IMR-90 (cell line): Measurements from ENCODE around the gene RPTOR. TPM values are rescaled to one million over a fixed set of nuclear protein-coding genes. Genes with fewer than 3 reads are reported as not detected.

Experiments
- ATAC-seq: fragments of 200-7000 bp; cut with Tn5 transposase; 2 replicates; pipeline ENCODE4 v1.9.1; 2020; ENCODE audit warnings: low read depth, mild to moderate bottlenecking, moderate library complexity
- BruUV-seq: library from RNA; stranded (reverse); fragments of 400-500 nt; replicated peaks from 2 replicates; lab custom pipeline; 2021; lab: Mats Ljungman, UMichigan
- CTCF ChIA-PET: fragments of 300-600 bp; formaldehyde crosslinking; extraction: SDS; loops from one replicate; lab custom pipeline; 2021; ENCODE audit warnings: antibody characterized with exemption; lab: Yijun Ruan, JAX
- POLR2A ChIA-PET: fragments of 300-600 bp; sonication (Branson Sonifier 250); formaldehyde crosslinking; loops from one replicate; lab custom pipeline; 2022; ENCODE audit warnings: antibody characterized with exemption; ENCODE audit not compliant: unreplicated experiment; lab: Charles Lee
- DNase-seq: peaks from one replicate; pipeline ENCODE4 v3.0.0; 2013
- H2AFZ ChIP-seq: replicated peaks from 2 replicates; pipeline ENCODE3; 2013; ENCODE audit warnings: low read length, mild to moderate bottlenecking; ENCODE audit not compliant: poor library complexity
- H2AK5ac ChIP-seq: 2 replicates; pipeline ENCODE4 v1.6.1; 2013; ENCODE audit warnings: low read depth, low read length, inconsistent platforms
- H2AK9ac ChIP-seq: replicated peaks from 2 replicates; pipeline ENCODE3; 2013; ENCODE audit warnings: mild to moderate bottlenecking, low read depth, low read length, moderate library complexity; ENCODE audit not compliant: poor library complexity
- H2BK120ac ChIP-seq: 2 replicates; pipeline ENCODE4 v1.6.1; 2013; ENCODE audit warnings: low read depth, low read length, inconsistent platforms
- H2BK15ac ChIP-seq: 3 replicates; pipeline ENCODE4 v1.6.1; 2013; ENCODE audit warnings: low read depth, low read length, inconsistent platforms
- H2BK20ac ChIP-seq: 2 replicates; pipeline ENCODE4 v1.6.1; 2013; ENCODE audit warnings: low read depth, mild to moderate bottlenecking, inconsistent platforms, low read length, moderate library complexity
- H2BK5ac ChIP-seq: 2 replicates; pipeline ENCODE4 v1.6.1; 2013; ENCODE audit warnings: mild to moderate bottlenecking, low read depth, low read length, inconsistent platforms; ENCODE audit not compliant: poor library complexity, severe bottlenecking
- H3K14ac ChIP-seq: replicated peaks from 2 replicates; pipeline ENCODE4 v1.6.1; 2013; ENCODE audit warnings: low read depth, low read length, inconsistent platforms
- H3K18ac ChIP-seq: 2 replicates; pipeline ENCODE4 v1.6.1; 2013; ENCODE audit warnings: low read depth, low read length, control low read depth
- H3K23ac ChIP-seq: 2 replicates; pipeline ENCODE4 v1.6.1; 2013; ENCODE audit warnings: low read depth, low read length, inconsistent platforms
- H3K27ac ChIP-seq: 2 replicates; pipeline ENCODE4 v1.5.1; 2013; ENCODE audit warnings: mild to moderate bottlenecking, control low read depth, low read length; ENCODE audit not compliant: insufficient read depth
- H3K27me3 ChIP-seq: 2 replicates; pipeline ENCODE4 v1.6.1; 2013; ENCODE audit warnings: low read length; ENCODE audit not compliant: control insufficient read depth, insufficient read depth
- H3K36me3 ChIP-seq: 2 replicates; pipeline ENCODE4 v1.6.1; 2013; ENCODE audit warnings: low read length, mixed read lengths; ENCODE audit not compliant: control insufficient read depth, insufficient read depth
- H3K4ac ChIP-seq: 2 replicates; pipeline ENCODE4 v1.6.1; 2013; ENCODE audit warnings: low read depth, low read length, inconsistent platforms
- H3K4me1 ChIP-seq: 2 replicates; pipeline ENCODE4 v1.6.1; 2013; ENCODE audit warnings: low read length, mixed read lengths; ENCODE audit not compliant: control insufficient read depth, insufficient read depth
- H3K4me2 ChIP-seq: 2 replicates; pipeline ENCODE4 v1.6.1; 2013; ENCODE audit warnings: low read depth, mild to moderate bottlenecking, control low read depth, low read length, moderate library complexity
- H3K4me3 ChIP-seq: 2 replicates; pipeline ENCODE4 v1.5.1; 2013; ENCODE audit warnings: low read depth, mild to moderate bottlenecking, control low read depth, low read length, moderate library complexity; ENCODE audit not compliant: insufficient read depth
- H3K56ac ChIP-seq: 2 replicates; pipeline ENCODE4 v1.6.1; 2013; ENCODE audit warnings: low read length, inconsistent platforms; ENCODE audit not compliant: insufficient read depth; ENCODE audit errors: extremely low read depth
- H3K79me1 ChIP-seq, 2 experiments: 2 replicates each; pipeline ENCODE4 v1.6.1; 2013; ENCODE audit warnings: low read length in 2 of 2, inconsistent platforms in 1 of 2, low read depth in 1 of 2
- H3K9ac ChIP-seq: 2 replicates; pipeline ENCODE4 v1.6.1; 2013; ENCODE audit warnings: low read depth, low read length, control low read depth
- H3K9me1 ChIP-seq: 2 replicates; pipeline ENCODE4 v1.6.1; 2013; ENCODE audit warnings: low read length, inconsistent platforms; ENCODE audit not compliant: insufficient read depth
- H3K9me3 ChIP-seq: 2 replicates; pipeline ENCODE4 v1.6.1; 2013; ENCODE audit warnings: low read length; ENCODE audit not compliant: control insufficient read depth, insufficient read depth
- H4K20me1 ChIP-seq: 2 replicates; pipeline ENCODE4 v1.6.1; 2013; ENCODE audit warnings: low read length, inconsistent platforms; ENCODE audit not compliant: insufficient read depth
- H4K5ac ChIP-seq: 2 replicates; pipeline ENCODE4 v1.6.1; 2013; ENCODE audit warnings: mild to moderate bottlenecking, low read depth, low read length, control low read depth
- H4K8ac ChIP-seq, 2 experiments: 2 replicates each; pipeline ENCODE4 v1.6.1; 2013; ENCODE audit warnings: low read depth in 2 of 2, low read length in 2 of 2, control low read depth in 1 of 2, inconsistent platforms in 1 of 2
- H4K91ac ChIP-seq: 2 replicates; pipeline ENCODE4 v1.6.1; 2013; ENCODE audit warnings: low read depth, low read length, inconsistent platforms; ENCODE audit not compliant: insufficient read depth
- BHLHE40 ChIP-seq: fragments of 150-350 bp; IDR thresholded peaks from 2 replicates; pipeline ENCODE4 v1.6.1; 2016; ENCODE audit warnings: mild to moderate bottlenecking, low read depth, low read length
- CEBPB ChIP-seq: IDR thresholded peaks from 2 replicates; pipeline ENCODE4 v1.6.1; 2012; ENCODE audit warnings: low read depth, low read length, improper control_type of control experiment
- MAZ ChIP-seq: IDR thresholded peaks from 2 replicates; pipeline ENCODE4 v1.6.1; 2012; ENCODE audit warnings: low read depth, mild to moderate bottlenecking, low read length, improper control_type of control experiment, moderate library complexity, borderline replicate concordance
- MXI1 ChIP-seq: IDR thresholded peaks from 2 replicates; pipeline ENCODE4 v1.6.1; 2012; ENCODE audit warnings: low read depth, mild to moderate bottlenecking, low read length, moderate library complexity, borderline replicate concordance
- NFE2L2 ChIP-seq: fragments of 150-350 bp; IDR thresholded peaks from 2 replicates; pipeline ENCODE4 v1.6.1; 2016; ENCODE audit warnings: low read depth, mild to moderate bottlenecking, low read length
- POLR2A ChIP-seq: IDR thresholded peaks from 2 replicates; pipeline ENCODE4 v1.6.1; 2012; ENCODE audit warnings: mild to moderate bottlenecking, low read depth, low read length
- RAD21 ChIP-seq: IDR thresholded peaks from 2 replicates; pipeline ENCODE4 v1.6.1; 2012; ENCODE audit warnings: low read length, improper control_type of control experiment
- RFX5 ChIP-seq: IDR thresholded peaks from 2 replicates; pipeline ENCODE4 v1.8.0; 2012; ENCODE audit warnings: low read depth, mild to moderate bottlenecking, low read length, moderate library complexity
- WGBS, 2 experiments: methylation state at CpG; one replicate each; pipeline versions ENCODE4 v1.1.5 to v1.1.7; 2013; ENCODE audit warnings: missing lambda C conversion rate in 2 of 2; ENCODE audit not compliant: insufficient read length in 1 of 2; ENCODE audit errors: extremely low coverage in 2 of 2; 5-methylcytosine and 5-hydroxymethylcytosine counted together
- dilution Hi-C: fragments of 300-500 bp; cut with HindIII; formaldehyde crosslinking; loops from one replicate; pipeline ENCODE4 v1.14.3; 2018; ENCODE audit warnings: low sequenced_read_pairs; ENCODE audit not compliant: unreplicated experiment
- in situ Hi-C: fragments of 300-500 bp; cut with MboI; formaldehyde crosslinking; loops from 3 replicates; pipeline ENCODE4 v1.14.3; 2019; ENCODE audit warnings: low sequenced_read_pairs, inconsistent platforms, mixed read lengths
- intact Hi-C: fragments of 100-400 bp; cut with micrococcal nuclease; formaldehyde crosslinking; loops from 2 replicates; pipeline ENCODE4 v1.10.0; 2022
- polyA plus RNA-seq, 3 experiments: library from polyadenylated mRNA; depleted of rRNA; stranded (reverse); fragments of >200 nt; gene quantifications; 2 replicates each; pipeline ENCODE4 v1.2.3, GENCODE V29; 2012; ENCODE audit warnings: low replicate concordance in 1 of 3
- total RNA-seq: library from RNA; depleted of rRNA; stranded (reverse); fragments of >200 nt; gene quantifications from 2 replicates; pipeline ENCODE4 v1.2.3, GENCODE V29; 2012
- TF ChIP-seq, protein P1 (sequence below): conservative IDR thresholded peaks from 2 replicates; pipeline ENCODE4 v1.5.1; 2012; ENCODE audit warnings: mild to moderate bottlenecking, low read depth, low read length, improper control_type of control experiment
- TF ChIP-seq, protein P2 (sequence below): fragments of 150-350 bp; IDR thresholded peaks from 2 replicates; pipeline ENCODE4 v1.6.1; 2017; ENCODE audit warnings: mild to moderate bottlenecking, antibody characterized with exemption, low read length, low read depth
- TF ChIP-seq, protein P3 (sequence below): fragments of 150-350 bp; IDR thresholded peaks from 2 replicates; pipeline ENCODE4 v1.6.1; 2016; ENCODE audit warnings: low read depth, mild to moderate bottlenecking, low read length, moderate library complexity, borderline replicate concordance

Gene RPTOR
- total and polyA plus RNA-seq, 2 of the 4 experiments (the other 2 are of a cell fraction) = 10.8 to 14.7 TPM

DNA sequence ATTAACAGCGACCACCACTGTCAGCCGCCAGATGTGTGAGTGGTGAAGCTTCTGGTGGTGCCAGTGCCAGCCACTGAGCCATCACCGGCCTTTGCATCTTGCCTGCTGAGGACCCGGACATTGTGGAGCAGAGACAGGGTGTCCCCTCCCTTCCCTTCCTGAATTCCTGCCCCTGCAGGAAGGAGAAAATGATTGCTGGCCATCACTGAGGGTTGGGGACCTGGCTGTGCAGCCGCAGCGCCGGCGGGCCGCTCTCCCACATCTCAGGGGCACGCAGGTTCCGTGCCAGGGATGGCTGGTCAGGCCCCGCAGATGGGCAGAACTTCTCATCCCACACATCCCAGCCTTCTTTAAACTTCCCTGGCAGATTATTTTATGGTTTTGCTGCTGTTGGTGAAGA is 56.5 kb downstream of the RPTOR start (continued):
- TF ChIP-seq, protein P1, sequence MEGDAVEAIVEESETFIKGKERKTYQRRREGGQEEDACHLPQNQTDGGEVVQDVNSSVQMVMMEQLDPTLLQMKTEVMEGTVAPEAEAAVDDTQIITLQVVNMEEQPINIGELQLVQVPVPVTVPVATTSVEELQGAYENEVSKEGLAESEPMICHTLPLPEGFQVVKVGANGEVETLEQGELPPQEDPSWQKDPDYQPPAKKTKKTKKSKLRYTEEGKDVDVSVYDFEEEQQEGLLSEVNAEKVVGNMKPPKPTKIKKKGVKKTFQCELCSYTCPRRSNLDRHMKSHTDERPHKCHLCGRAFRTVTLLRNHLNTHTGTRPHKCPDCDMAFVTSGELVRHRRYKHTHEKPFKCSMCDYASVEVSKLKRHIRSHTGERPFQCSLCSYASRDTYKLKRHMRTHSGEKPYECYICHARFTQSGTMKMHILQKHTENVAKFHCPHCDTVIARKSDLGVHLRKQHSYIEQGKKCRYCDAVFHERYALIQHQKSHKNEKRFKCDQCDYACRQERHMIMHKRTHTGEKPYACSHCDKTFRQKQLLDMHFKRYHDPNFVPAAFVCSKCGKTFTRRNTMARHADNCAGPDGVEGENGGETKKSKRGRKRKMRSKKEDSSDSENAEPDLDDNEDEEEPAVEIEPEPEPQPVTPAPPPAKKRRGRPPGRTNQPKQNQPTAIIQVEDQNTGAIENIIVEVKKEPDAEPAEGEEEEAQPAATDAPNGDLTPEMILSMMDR = no peak
- no peak for TF ChIP-seq RAD21

DNA sequence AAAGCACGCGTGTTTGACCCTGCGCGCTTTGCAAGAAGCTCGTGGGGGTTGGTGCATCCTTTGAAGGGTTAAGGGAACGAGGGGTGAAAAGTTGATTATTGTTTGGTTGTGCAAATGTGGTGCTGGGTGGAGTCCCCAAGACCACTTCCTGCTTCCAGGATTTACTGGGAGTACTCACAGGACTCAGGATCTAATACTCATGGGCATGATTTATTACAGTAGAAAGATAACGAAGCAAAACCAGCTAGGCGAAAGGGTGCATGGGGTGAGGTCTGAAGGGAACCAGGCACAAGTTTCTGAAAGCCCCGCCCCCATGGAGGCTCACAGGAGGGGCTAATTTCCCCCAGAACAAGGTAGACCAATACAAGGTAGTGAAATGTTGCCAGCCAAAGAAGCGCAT is 58.8 kb downstream of the RPTOR start:
- Histone ChIP-seq H2AK5ac (no peak overlapping the region), H3K23ac (no peak overlapping the region), H3K4ac (no peak overlapping the region), H4K8ac (no peak overlapping the region), H3K9me3 (no peaks in the 10 kb centered on the region), H3K9ac (no peak overlapping the region), H4K91ac (no peak overlapping the region), H3K4me3 (no peak overlapping the region), H2BK5ac (no peak overlapping the region), H3K18ac (no peak overlapping the region), H3K27me3 (no peaks in the 10 kb centered on the region), H3K4me2 (no peak overlapping the region), H2AK9ac (no peak overlapping the region), H4K5ac (no peak overlapping the region), H2BK15ac (no peak overlapping the region), H3K9me1 (peaks cover 10% of the 10 kb centered on the region), H3K14ac (no peak overlapping the region), H3K27ac (no peak overlapping the region), H3K56ac (no peak overlapping the region), H3K79me1 (peaks cover 63 to 75% of the 10 kb centered on the region in 2 experiments), H2BK20ac (no peak overlapping the region), H2AFZ (no peak overlapping the region), H4K20me1 (peaks cover 10% of the 10 kb centered on the region; the same call in 1 of the 2 replicates), H3K4me1 (no peaks in the 10 kb centered on the region; the same call in 1 of the 2 replicates), H2BK120ac (no peak overlapping the region), H3K36me3 (no peaks in the 10 kb centered on the region)
- BruUV-seq = no TSS peak
- no peak for ATAC-seq
- in situ Hi-C loops = no loop called here
- 57% methylated on average over 2 of the region's 10 CpGs; no CpG with 5 or more reads in 1 of the 2 experiments for WGBS, 2 experiments
- DNase-seq = no peak
- intact Hi-C loops = no loop called here
- CTCF ChIA-PET = no interaction called here
- dilution Hi-C loops = no loop called here
- POLR2A ChIA-PET = no interaction called here
- TF ChIP-seq CEBPB (no peak), RFX5 (no peak), NFE2L2 (no peak), MAZ (no peak), BHLHE40 (no peak), RAD21 (no peak), MXI1 (no peak), POLR2A (no peak)
- TF ChIP-seq, protein P2, sequence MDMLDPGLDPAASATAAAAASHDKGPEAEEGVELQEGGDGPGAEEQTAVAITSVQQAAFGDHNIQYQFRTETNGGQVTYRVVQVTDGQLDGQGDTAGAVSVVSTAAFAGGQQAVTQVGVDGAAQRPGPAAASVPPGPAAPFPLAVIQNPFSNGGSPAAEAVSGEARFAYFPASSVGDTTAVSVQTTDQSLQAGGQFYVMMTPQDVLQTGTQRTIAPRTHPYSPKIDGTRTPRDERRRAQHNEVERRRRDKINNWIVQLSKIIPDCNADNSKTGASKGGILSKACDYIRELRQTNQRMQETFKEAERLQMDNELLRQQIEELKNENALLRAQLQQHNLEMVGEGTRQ = no peak
- TF ChIP-seq, protein P3, sequence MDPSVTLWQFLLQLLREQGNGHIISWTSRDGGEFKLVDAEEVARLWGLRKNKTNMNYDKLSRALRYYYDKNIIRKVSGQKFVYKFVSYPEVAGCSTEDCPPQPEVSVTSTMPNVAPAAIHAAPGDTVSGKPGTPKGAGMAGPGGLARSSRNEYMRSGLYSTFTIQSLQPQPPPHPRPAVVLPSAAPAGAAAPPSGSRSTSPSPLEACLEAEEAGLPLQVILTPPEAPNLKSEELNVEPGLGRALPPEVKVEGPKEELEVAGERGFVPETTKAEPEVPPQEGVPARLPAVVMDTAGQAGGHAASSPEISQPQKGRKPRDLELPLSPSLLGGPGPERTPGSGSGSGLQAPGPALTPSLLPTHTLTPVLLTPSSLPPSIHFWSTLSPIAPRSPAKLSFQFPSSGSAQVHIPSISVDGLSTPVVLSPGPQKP = no peak
- TF ChIP-seq, protein P1 = no peak
